Neural progenitor cell (in vitro differentiated cells): ENCODE data around the gene SMCO2.

Experiments used
- EZH2 ChIP-seq: fragments of 200-600 bp; sonication (generic); IDR thresholded peaks from 2 replicates; pipeline ENCODE4 v1.6.1; 2017; ENCODE audit warnings: antibody characterized with exemption, mild to moderate bottlenecking, moderate library complexity
- TF ChIP-seq, protein P1 (sequence below): fragments of 200-600 bp; sonication (generic); IDR thresholded peaks from 2 replicates; pipeline ENCODE4 v1.5.1; 2017; ENCODE audit warnings: antibody characterized with exemption, mild to moderate bottlenecking

DNA sequence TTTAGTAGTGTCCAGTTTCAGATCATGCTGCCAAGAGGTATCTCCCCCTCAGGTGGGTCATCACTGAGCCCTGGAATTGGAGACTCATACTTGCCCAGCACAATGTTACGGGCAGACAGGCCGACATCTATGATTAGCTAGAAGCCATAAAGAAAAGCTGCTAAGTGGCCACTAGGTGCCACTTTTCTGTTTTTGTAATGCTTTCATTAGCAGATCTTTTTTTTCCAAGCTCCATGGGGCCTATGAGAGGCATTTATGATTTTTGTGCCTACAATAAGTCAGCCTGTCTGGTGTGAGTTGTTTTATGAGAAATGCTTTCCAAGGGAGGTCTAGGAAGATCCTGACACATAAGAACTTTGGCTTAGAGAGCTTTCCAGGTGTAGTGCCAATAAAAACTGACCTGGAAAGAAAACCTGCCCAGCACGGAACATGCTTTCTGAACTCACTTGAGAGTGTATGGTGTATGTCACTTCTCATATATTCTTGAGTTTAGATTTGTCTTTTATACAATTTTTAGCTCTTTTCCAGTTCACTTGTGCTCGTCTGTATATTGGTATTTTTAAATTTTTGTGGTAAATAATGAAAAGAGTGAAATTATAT, 21.8 kb upstream of the SMCO2 start:
- TF ChIP-seq, protein P1, sequence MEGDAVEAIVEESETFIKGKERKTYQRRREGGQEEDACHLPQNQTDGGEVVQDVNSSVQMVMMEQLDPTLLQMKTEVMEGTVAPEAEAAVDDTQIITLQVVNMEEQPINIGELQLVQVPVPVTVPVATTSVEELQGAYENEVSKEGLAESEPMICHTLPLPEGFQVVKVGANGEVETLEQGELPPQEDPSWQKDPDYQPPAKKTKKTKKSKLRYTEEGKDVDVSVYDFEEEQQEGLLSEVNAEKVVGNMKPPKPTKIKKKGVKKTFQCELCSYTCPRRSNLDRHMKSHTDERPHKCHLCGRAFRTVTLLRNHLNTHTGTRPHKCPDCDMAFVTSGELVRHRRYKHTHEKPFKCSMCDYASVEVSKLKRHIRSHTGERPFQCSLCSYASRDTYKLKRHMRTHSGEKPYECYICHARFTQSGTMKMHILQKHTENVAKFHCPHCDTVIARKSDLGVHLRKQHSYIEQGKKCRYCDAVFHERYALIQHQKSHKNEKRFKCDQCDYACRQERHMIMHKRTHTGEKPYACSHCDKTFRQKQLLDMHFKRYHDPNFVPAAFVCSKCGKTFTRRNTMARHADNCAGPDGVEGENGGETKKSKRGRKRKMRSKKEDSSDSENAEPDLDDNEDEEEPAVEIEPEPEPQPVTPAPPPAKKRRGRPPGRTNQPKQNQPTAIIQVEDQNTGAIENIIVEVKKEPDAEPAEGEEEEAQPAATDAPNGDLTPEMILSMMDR, result peak; percentile 58
- no peak for TF ChIP-seq EZH2
